PC-3 (cell line): ENCODE results near the gene HOPX. TPM values are rescaled to one million over a fixed set of nuclear protein-coding genes. Genes with fewer than 3 reads are reported as not detected.

Experiments used
- ATAC-seq: fragments of 200-7000 bp; cut with Tn5 transposase; 2 replicates; pipeline ENCODE4 v1.9.1; 2020; ENCODE audit warnings: mild to moderate bottlenecking, moderate library complexity
- BruUV-seq: library from RNA; stranded (reverse); fragments of 400-500 nt; replicated peaks from 2 replicates; lab custom pipeline; 2021; lab: Mats Ljungman, UMichigan
- CTCF ChIA-PET: fragments of 300-600 bp; sonication (Branson Sonifier 250); formaldehyde crosslinking; loops from one replicate; lab custom pipeline; 2022; ENCODE audit warnings: antibody characterized with exemption; lab: Charles Lee
- POLR2A ChIA-PET: fragments of 300-600 bp; sonication (Branson Sonifier 250); formaldehyde crosslinking; loops from one replicate; lab custom pipeline; 2022; ENCODE audit warnings: antibody characterized with exemption; ENCODE audit not compliant: unreplicated experiment; lab: Charles Lee
- DNase-seq: peaks from one replicate; pipeline ENCODE4 v3.0.0-alpha.2; 2015
- H2AFZ ChIP-seq: fragments of 300-600 bp; sonication (generic); 2 replicates; pipeline ENCODE4 v1.6.0; 2016; ENCODE audit warnings: antibody characterized with exemption, low read length
- H3F3A ChIP-seq: fragments of 300-600 bp; sonication (generic); one replicate; pipeline ENCODE4 v1.6.0; 2017; ENCODE audit warnings: antibody characterized with exemption, low read length, control low read depth, mild to moderate bottlenecking; ENCODE audit not compliant: unreplicated experiment
- H3K27ac ChIP-seq: fragments of 300-600 bp; sonication (generic); 2 replicates; pipeline ENCODE4 v1.5.1; 2016; ENCODE audit warnings: mild to moderate bottlenecking, low read length
- H3K27me3 ChIP-seq: fragments of 300-600 bp; sonication (generic); 2 replicates; pipeline ENCODE4 v1.6.1; 2016; ENCODE audit warnings: low read length, mixed read lengths
- H3K36me3 ChIP-seq: fragments of 300-600 bp; sonication (generic); 2 replicates; pipeline ENCODE4 v1.6.1; 2016; ENCODE audit warnings: low read depth, mixed run types, low read length, mixed read lengths
- H3K4me1 ChIP-seq: fragments of 300-600 bp; sonication (generic); 2 replicates; pipeline ENCODE4 v1.5.1; 2016; ENCODE audit warnings: low read length; ENCODE audit not compliant: insufficient read depth
- H3K4me2 ChIP-seq: fragments of 300-600 bp; sonication (generic); 2 replicates; pipeline ENCODE4 v1.6.0; 2016; ENCODE audit warnings: low read length
- H3K4me3 ChIP-seq: fragments of 300-600 bp; sonication (generic); 2 replicates; pipeline ENCODE4 v1.5.1; 2016; ENCODE audit warnings: mild to moderate bottlenecking, low read length, mixed read lengths
- H3K79me2 ChIP-seq: fragments of 300-600 bp; sonication (generic); 2 replicates; pipeline ENCODE4 v1.6.1; 2017; ENCODE audit warnings: low read length, mixed read lengths
- H3K9ac ChIP-seq: fragments of 300-600 bp; sonication (generic); 2 replicates; pipeline ENCODE4 v1.6.0; 2016; ENCODE audit warnings: mild to moderate bottlenecking, low read length
- H3K9me2 ChIP-seq: fragments of 300-600 bp; sonication (generic); replicated peaks from 2 replicates; pipeline ENCODE4 v1.6.1; 2016; ENCODE audit warnings: mixed run types, low read length, mixed read lengths
- H3K9me3 ChIP-seq: fragments of 300-600 bp; sonication (generic); 2 replicates; pipeline ENCODE4 v1.6.1; 2016; ENCODE audit warnings: low read length, mixed read lengths
- H4K20me1 ChIP-seq: fragments of 300-600 bp; sonication (generic); 2 replicates; pipeline ENCODE4 v1.6.1; 2016; ENCODE audit warnings: low read length, mixed read lengths
- CTCF ChIP-seq: fragments of 300-600 bp; sonication (generic); conservative IDR thresholded peaks from 2 replicates; pipeline ENCODE4 v1.5.1; 2017; ENCODE audit warnings: antibody characterized with exemption, low read depth, mild to moderate bottlenecking, low read length
- EZH2 ChIP-seq: fragments of 300-600 bp; sonication (generic); IDR thresholded peaks from one replicate; pipeline ENCODE4 v1.6.1; 2017; ENCODE audit warnings: antibody characterized with exemption, mild to moderate bottlenecking, low read length; ENCODE audit not compliant: unreplicated experiment
- EZH2phosphoT487 ChIP-seq: fragments of 300-600 bp; sonication (generic); IDR thresholded peaks from 2 replicates; pipeline ENCODE4 v1.6.1; 2018; ENCODE audit warnings: mild to moderate bottlenecking, antibody characterized with exemption, low read length, borderline replicate concordance
- intact Hi-C: fragments of 100-400 bp; cut with micrococcal nuclease; formaldehyde crosslinking; loops from 2 replicates; pipeline ENCODE4 v1.9.0; 2023
- total RNA-seq: library from RNA; depleted of rRNA; stranded (reverse); fragments of >200 nt; gene quantifications from 2 replicates; pipeline ENCODE4 v1.2.3, GENCODE V29; 2014

The HOPX gene
- total RNA-seq, 1 experiment from 2014 or later = 0.87 TPM

DNA sequence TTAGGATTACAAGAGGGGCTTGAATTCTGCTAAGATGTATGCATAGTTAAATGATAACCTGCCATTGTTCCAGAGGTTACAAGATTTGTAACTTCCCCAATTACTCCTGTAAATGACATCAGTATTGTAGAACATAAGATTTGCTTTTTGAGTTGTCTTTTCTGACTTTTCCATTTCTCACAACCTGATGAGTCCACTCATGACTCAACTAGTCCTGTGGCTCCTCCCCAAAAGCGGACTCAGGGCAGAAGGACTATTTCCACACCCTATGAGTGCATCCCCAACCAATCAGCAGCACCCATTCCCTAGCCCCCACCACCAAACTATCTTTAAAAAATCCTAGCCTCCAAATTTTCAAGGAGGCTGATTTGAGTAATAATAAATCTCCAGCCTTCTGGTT, 54.7 kb downstream of the HOPX start:
- no peak overlapping the region for H3K4me3 ChIP-seq
- 0 out of 2 replicates have a peak, but pooled peaks cover 3% of the 10 kb centered on the region for H3K9me3 ChIP-seq
- no TSS peak for BruUV-seq
- no peaks in the 10 kb centered on the region for H3K36me3 ChIP-seq
- no peak overlapping the region for H3K27ac ChIP-seq
- peaks cover 22% of the 10 kb centered on the region for H3K4me1 ChIP-seq
- ChIA-PET CTCF (no interaction called here), POLR2A (no interaction called here)
- intact Hi-C loops = no loop called here
- H3K9ac ChIP-seq = no peak overlapping the region
- DNase-seq = no peak
- TF ChIP-seq CTCF (no peak), EZH2phosphoT487 (no peak), EZH2 (no peak)
- no peaks in the 10 kb centered on the region for H3K9me2 ChIP-seq
- H3K4me2 ChIP-seq = no peak overlapping the region
- no peak for ATAC-seq
- H4K20me1 ChIP-seq = no peaks in the 10 kb centered on the region
- no peaks in the 10 kb centered on the region for H3K27me3 ChIP-seq
- H3K79me2 ChIP-seq = no peaks in the 10 kb centered on the region
- H2AFZ ChIP-seq = no peak overlapping the region
- no peaks in the 10 kb centered on the region for H3F3A ChIP-seq

DNA sequence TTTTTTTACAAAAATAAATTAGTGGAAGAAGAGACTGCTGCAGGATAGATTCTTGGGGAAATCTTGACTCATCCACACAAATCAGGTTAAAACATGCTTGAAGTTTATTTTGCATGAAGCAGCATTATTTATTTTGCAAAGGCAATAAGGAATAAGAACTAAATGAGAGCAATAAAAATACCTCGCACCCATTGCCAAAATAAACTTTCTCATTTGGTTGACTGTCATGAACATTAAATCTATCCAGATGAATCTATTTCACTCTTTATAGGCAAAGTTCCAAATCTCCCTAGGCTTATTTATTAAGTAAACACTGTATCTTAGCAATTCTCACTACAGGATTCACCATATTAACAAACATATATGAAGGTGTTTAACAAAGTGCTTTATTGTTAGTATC, 58.9 kb downstream of the HOPX start:
- TF ChIP-seq CTCF (no peak), EZH2phosphoT487 (no peak), EZH2 (no peak)
- Histone ChIP-seq H3K4me1 (peaks cover 26% of the 10 kb centered on the region), H3F3A (no peaks in the 10 kb centered on the region), H3K4me3 (no peak overlapping the region), H3K9me3 (0 out of 2 replicates have a peak, but pooled peaks cover 3% of the 10 kb centered on the region), H3K79me2 (no peaks in the 10 kb centered on the region), H3K9ac (no peak overlapping the region), H4K20me1 (no peaks in the 10 kb centered on the region), H3K27ac (peak overlapping the region; percentile 66), H3K4me2 (peak overlapping the region; percentile 29), H3K36me3 (no peaks in the 10 kb centered on the region), H3K27me3 (no peaks in the 10 kb centered on the region), H2AFZ (no peak overlapping the region), H3K9me2 (no peaks in the 10 kb centered on the region)
- ATAC-seq (peak; percentile 76), DNase-seq (peak; percentile 88)
- BruUV-seq = no TSS peak
- CTCF ChIA-PET = no interaction called here
- POLR2A ChIA-PET = no interaction called here
- intact Hi-C loops = loop anchor here (1.0 to 2.0 kb wide), 5 partner anchors 19 to 178 kb away; no protein-coding TSS in a partner anchor

GRCh38 chr4:56619816-56620215, 61.3 kb downstream of the HOPX start:
- Histone ChIP-seq H3K36me3 (no peaks in the 10 kb centered on the region), H3F3A (no peaks in the 10 kb centered on the region), H4K20me1 (no peaks in the 10 kb centered on the region), H3K9me3 (no peaks in the 10 kb centered on the region), H3K4me3 (no peak overlapping the region), H3K79me2 (no peaks in the 10 kb centered on the region), H3K4me2 (no peak overlapping the region), H3K9me2 (no peaks in the 10 kb centered on the region), H2AFZ (no peak overlapping the region), H3K27ac (no peak overlapping the region), H3K27me3 (no peaks in the 10 kb centered on the region), H3K9ac (no peak overlapping the region), H3K4me1 (peaks cover 26% of the 10 kb centered on the region)
- intact Hi-C loops = no loop called here
- ChIA-PET POLR2A (no interaction called here), CTCF (interaction anchor here (1.0 to 1.8 kb wide), 3 partner anchors 22 to 180 kb away, joined by 6 to 9 read pairs (median 6); no protein-coding TSS in a partner anchor)
- DNase-seq (no peak), ATAC-seq (no peak)
- TF ChIP-seq EZH2 = no peak
- no peak for TF ChIP-seq EZH2phosphoT487
- TF ChIP-seq CTCF = no peak
- no TSS peak for BruUV-seq
